Vagina (tissue), 2 donors: ENCODE results near the gene STAB2.

Experiments used
- CTCF ChIP-seq, 3 experiments: fragments of 450-650 bp in 2 of 3; fragments of 200-600 bp in 1 of 3; sonication (generic) in 1 of 3; IDR thresholded peaks; one replicate each; pipeline ENCODE4 v1.5.1; 2017 to 2019; ENCODE audit warnings: antibody characterized with exemption in 3 of 3, mild to moderate bottlenecking in 2 of 3, moderate library complexity in 2 of 3
- POLR2A ChIP-seq, 2 donors: fragments of 450-650 bp; IDR thresholded peaks; one replicate each; pipeline ENCODE4 v1.6.1; 2017; ENCODE audit warnings: antibody characterized with exemption in 2 of 2, mild to moderate bottlenecking in 2 of 2, moderate library complexity in 2 of 2
- POLR2AphosphoS5 ChIP-seq, 2 donors: sonication (generic); formaldehyde crosslinking; IDR thresholded peaks; one replicate each; pipeline ENCODE4 v1.9.0; 2017; ENCODE audit warnings: antibody characterized with exemption in 2 of 2, mild to moderate bottlenecking in 2 of 2, low read depth in 1 of 2; ENCODE audit not compliant: insufficient read depth in 1 of 2

- TF ChIP-seq CTCF (IDR thresholded peaks at IDR 0.05) (no peak), POLR2A (IDR thresholded peaks at IDR 0.05) (no peak), POLR2AphosphoS5 (IDR thresholded peaks at IDR 0.05; ENCODE audit: insufficient read depth in 1 of 2, low read depth in 1 of 2) (no peak)
Measured at GRCh38 chr12:103586791-103587370, at the start of gene STAB2.
